Erythroblast (primary cell): ENCODE results near the gene RAD51B.

Experiments
- GATA1 ChIP-seq: IDR thresholded peaks from 2 replicates; pipeline ENCODE4 v1.6.1; 2011; ENCODE audit warnings: low read depth, mild to moderate bottlenecking, control low read depth, low read length, moderate library complexity
- POLR2A ChIP-seq: IDR thresholded peaks from 2 replicates; pipeline ENCODE4 v1.6.1; 2011; ENCODE audit warnings: mild to moderate bottlenecking, low read length

GRCh38 chr14:68375376-68375775, 555.8 kb downstream of the RAD51B start:
- TF ChIP-seq POLR2A = no peak
- no peak for TF ChIP-seq GATA1
